ENCODE data around the gene TPGS1.
A peak's percentile ranks its signal among the peaks of the same experiment; 100 is the strongest.

Gene TPGS1, protein sequence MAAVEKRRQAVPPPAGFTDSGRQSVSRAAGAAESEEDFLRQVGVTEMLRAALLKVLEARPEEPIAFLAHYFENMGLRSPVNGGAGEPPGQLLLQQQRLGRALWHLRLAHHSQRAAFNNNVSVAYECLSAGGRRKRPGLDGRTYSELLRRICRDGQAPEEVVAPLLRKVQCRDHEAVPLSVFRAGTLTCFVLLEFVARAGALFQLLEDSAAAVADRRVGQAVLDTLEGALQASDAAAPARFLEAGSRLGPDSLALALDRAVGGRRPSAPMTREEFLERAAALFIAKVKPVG

DNA sequence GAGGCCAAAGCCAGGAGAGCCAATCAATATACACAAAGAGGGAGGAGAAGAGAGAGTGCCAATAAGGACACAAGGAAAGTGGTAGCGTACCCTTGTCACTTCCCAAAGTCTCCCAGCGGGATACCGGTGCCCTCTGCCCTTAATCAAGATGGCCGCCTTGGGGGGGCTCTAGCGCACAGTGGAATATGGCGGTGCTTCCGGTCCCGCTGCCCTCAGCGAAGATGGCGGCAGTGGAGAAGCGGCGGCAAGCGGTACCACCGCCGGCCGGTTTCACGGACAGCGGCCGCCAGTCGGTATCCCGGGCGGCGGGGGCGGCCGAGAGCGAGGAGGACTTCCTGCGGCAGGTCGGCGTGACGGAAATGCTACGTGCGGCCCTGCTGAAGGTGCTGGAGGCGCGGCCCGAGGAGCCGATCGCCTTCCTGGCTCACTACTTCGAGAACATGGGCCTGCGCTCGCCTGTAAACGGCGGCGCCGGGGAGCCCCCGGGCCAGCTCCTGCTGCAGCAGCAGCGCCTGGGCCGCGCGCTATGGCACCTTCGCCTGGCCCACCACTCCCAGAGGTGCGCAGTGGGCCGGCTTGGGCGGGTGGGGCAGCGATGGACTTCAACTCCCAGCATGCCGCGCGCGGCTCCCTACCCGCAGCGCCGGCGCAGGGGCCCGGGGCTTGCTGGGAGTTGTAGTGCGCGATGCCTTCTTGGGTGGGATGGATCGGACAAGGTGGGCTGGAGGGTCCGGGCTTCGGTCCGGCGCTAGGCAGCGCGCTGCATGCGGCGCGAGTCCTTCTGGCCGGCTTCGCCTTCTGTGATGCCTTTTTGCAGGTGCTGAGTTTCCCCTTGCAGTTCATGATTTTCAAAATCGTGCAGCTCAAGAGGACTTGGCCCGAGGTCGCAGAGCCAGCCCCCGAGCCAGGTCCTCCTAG, at the start of gene TPGS1:
Gene TPGS1 (plus strand): TSS at position 212 of the 918 bp plus-strand sequence. CDS start 10 bp downstream, at position 222.
- peak; percentile 39 to 52 for DNase-seq

DNA sequence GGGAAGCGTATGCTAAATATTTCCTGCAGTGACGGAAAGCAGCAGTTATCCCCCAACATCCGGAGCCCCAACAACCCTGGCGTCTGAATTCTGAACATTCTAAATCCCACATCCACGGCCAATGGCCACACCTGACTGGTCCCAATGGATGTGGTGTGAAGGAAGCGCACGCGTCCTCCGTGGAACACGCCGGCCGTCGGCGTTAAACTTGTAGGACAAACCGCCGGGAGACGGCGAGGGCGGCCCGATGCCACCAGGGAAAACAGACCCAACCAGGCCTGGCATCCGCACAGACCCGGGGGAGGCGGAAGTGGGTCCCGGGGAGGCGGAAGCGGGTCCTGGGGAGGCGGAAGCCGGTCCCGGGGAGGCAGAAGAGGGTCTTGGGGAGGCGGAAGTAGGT, 49.7 kb upstream of the TPGS1 start:
- DNase-seq = no peak

DNA sequence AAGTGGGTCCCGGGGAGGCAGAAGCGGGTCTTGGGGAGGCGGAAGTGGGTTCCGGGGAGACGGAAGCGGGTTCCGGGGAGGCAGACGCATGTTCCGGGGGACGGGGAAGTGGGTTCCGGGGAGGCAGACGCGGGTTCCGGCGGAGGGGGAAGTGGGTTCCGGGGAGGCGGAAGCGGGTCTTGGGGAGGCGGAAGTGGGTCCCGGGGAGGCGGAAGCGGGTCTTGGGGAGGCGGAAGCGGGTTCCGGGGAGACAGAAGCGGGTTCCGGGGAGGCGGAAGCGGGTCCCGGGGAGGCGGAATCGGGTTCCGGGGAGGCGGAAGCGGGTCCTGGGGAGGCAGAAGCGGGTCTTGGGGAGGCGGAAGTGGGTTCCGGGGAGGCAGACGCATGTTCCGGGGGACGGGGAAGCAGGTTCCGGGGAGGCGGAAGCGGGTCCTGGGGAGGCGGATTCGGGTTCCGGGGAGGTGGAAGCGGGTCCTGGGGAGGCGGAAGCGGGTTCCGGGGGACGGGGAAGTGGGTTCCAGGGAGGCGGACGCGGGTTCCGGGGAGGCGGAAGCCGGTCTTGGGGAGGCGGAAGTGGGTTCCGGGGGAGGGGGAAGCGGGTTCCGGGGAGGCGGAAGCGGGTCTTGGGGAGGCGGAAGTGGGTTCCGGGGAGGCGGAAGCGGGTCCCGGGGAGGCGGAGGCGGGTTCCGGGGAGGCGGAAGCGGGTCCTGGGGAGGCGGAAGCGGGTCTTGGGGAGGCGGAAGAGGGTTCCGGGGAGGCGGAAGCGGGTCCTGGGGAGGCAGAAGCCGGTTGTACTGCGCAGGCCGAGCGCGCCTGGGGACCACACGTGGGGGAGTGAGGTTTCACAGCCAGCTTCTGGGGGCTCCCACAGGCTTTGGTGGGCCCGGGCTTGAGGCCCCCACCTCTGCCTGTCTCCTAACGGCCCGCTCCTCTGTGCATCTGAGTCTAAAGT, 48.9 kb upstream of the TPGS1 start:
- no peak for DNase-seq

DNA sequence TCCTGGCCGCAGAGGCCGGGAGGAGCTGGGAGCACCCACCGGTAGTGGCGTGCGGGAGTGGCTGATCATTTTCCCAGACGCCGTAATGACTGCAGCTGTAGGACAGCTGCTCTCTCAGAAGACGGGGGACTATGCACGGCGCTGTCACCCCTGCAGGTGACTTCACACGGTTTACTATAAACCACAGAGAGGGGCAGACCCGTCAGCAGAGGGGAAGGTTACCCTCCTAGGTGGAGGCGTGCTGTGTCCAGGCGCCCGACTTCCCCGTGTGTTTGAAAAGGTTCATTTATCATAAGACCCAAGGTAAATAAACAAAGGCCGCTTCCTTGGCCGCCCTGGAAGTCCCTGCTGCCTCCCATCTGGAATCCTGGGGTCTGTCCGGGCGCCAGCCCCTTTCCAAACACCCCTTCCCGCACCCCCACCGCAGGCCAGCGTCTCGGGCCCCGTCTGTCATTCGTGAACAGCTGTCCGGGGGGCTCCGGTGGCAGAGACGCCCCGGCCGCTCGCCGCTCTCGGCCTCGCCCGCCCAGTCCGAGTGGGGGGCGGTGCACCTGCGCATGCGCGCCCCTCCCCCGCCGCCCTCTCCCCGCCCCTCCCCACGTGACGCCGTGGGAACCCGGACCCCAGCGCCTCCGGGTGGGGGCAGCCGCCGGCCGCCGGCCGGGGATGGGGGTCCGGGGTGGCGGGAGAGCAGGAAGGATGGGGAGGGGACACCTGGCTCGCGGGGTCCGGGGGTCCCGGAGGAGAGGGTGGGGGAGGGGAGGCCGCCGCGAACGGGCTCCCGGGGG, 47.4 kb upstream of the TPGS1 start:
- DNase-seq = no peak

DNA sequence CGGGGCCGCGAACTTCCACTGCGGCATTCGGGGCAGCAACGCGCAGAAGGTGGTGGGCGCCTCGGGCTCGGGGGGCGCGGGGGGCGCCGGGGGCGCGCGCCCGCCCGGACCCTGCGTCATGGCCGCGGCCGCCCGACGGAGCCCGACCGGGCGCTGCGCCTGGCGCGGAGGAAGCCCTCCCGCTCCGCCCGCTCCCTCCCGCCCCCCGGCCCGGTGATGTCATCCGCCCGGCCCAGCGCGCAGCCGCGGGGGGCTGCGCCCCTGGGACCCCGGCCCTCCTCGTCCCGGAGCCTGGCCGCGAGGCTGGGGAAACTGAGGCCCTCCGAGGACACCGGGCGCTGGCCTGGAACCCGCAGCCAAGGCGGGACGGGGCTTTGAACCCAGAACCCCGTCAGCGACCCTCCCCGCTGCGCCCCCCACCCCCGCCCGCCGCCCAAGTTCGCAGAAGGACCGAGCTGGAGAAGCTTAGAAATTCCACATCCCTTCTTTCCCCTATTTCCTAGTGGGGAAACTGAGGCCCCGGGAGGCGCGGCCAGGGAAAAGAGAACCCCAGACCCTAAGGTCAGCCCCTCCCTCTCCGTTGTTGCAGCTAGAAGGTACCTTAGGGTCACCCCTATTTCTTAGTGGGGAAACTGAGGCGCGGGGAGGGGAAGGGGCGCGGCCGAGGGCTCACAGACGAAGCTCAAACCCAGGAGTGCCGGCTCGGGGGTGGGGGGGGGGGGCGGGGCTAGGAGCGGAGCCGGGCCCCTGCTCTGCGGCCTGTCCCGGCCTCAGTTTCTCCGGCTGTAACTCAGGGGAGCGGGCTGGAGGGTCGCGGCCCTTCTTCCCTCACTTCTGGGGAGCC, 46.2 kb upstream of the TPGS1 start, which contains the start of gene SHC2:
Gene SHC2 (minus strand): TSS at position 157 of the 844 bp plus-strand sequence. CDS start 37 bp downstream, at position 120.
- DNase-seq = no peak

DNA sequence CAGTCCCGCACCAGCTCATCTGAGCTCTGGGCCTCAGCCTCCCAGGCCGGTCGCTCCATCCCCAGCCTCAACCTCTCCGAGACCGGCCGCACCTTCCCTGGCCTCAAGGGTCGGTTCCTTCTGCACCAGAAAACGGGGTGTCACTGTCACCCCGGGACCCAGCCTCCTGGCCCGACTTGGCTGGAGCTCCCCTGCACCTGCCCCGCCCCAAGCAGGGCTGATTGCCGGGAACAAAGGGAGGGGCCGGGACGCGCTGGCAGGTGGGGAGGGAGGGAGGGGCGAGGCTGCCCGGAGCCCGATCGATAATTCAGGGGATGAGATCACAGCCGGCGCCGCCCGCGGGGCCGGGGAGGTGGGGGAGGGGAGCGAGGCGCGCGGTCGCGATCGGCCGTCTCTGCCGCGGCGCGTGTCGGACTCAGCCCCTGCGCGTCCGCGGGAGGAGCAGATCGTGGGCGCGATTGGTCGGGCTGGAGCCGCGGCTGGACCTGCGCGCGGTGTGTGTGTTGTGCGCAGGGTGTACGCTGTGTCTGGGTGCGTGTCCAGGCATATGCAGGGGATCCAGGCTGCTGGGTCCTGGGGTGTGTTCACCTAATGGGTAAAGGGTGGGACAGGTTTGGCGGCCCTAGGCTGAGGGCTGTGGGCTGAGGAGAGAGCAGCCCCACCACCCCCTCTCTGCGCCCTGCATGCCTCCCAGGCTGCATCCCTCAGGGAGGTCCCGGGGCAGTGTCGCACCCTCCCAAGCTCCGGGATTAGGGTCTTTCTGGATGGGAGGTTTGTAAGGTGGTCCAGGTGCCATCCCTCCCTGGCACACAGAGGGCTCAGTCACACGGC, 45.4 kb upstream of the TPGS1 start:
- DNase-seq = no peak

DNA sequence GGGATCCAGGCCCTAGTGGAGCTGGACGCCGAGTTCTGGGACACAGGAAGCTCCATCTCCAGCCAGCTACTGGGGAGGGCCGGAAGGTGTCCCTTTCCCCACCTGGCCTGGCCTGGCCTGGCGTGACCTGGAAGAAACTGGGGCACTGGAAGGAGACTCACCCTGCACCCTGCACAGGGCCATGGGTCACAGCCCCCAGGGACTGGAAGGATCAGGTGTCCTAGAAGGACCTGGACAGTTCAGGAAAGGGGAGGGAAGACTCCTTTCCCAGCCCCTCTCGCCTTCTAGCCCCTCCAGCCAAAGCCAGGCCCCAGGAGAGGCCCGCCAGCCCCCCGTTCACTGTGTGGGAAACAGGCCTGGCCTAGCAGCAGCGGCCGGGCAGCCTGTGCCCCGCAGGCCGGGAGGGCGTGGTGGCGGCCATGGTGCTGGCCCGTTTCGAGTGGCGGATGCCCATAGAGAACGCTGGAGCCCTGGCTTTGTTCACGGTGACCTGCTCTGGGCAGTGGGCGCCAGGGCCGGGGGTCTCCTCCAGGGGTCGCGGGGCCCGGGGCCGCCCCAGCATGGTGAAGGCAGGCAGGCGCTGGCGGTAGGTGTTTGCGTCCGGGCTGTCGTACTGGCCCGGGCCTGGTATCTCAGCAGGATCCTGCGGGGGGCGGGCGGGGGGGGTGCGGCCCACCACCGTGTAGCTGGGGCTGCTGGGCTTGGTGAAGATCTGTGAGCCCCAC, 43.7 kb upstream of the TPGS1 start:
- no peak for DNase-seq

DNA sequence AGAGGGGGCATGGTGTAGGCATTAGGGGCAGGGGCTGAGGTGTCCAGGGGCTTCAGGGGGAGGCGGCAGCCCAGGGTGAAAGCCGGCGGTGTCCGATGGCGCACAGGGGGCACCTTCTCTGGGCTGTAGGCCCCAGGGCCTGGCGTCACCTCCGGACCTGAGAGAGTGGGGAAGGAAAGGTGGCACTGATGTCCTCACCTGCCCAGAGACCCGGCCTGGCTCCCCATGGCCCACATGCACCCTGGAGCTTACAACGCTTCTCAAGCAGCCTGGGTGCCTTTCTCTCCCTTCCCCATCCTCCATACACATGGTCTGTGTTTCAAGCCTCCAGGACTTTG, 43.1 kb upstream of the TPGS1 start:
- no peak for DNase-seq

DNA sequence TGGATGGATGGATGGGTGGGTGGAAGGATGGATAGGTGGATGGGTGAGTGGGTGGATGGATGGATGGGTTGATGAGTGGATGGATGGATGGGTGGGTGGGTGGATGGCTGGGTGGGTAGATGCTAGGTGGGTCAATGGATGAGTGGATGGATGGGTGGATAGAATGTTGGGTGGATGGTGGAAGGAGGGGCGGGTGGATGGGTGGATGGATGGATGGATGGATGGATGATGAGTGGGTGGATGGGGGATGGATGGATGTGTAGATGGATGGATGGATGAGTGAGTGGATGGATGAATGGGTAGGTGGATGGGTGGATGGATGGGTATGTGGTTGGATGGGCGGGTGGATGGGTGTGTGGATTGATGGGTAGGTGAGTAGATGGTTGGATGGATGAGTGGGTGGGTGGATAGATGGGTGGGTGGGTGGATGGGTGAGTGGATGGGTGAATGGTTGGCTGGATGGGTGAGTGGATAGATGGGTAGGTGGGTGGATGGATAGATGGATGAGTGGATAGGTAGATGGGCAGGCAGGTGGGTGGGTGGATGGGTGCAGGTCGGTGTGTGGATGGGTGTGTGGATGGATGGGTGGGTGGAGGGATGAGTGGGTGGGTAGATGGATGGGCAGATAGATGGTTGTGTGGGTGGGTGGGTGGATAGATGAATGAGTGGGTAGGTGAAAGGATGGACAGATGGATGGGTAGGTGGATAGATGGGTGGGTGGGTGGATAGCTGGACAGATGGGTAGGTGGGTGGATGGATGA, 42.1 kb upstream of the TPGS1 start:
- no peak for DNase-seq

DNA sequence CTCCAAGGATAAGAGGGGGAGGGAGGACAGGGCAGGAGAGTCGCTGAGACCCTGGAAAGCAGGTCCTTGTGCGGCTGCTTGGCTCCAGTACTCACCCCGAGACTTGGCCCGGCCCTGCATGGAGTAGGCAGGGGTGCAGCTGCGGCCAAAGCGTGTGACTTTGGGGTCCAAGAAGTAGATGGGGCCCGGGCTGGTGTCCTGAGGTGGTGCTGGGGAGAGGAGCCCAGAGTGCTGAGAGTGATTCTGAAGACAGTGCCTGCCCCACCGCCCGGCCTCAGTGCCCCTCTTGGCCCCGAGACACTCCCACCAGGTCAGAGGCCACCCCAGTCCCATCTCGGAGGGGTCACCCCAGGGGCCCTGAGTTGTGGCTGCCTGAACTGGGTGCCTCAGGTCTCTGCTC, 39.7 kb upstream of the TPGS1 start:
- DNase-seq = no peak

DNA sequence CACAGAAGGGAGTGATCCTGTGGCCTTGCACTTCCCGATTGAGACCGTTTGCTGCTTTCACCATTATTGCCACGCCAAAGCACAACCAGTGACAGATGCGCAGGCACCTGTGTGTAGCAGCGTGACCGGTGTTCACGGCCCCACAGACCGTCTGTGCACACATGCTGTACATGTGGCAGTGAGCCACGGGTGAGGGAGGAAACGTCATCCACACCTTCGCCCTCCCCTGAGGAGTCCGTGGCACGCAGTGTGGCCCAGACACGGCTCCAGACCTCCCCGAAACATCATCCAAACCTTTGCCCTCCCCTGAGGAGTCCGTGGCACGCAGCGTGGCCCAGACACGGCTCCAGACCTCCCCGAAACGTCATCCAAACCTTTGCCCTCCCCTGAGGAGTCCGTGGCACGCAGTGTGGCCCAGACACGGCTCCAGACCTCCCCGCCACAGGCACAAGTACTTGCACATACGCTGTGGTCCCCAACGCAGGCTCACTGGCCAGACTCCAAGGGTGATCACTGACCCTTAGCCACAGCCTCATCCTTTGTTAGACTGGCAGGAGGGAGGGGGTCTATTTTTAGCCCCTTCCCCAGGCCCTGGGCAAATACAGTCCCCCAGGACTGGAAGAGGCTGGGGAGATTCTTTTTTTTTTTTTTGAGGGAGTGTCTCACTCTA, 38.6 kb upstream of the TPGS1 start:
- DNase-seq = no peak

DNA sequence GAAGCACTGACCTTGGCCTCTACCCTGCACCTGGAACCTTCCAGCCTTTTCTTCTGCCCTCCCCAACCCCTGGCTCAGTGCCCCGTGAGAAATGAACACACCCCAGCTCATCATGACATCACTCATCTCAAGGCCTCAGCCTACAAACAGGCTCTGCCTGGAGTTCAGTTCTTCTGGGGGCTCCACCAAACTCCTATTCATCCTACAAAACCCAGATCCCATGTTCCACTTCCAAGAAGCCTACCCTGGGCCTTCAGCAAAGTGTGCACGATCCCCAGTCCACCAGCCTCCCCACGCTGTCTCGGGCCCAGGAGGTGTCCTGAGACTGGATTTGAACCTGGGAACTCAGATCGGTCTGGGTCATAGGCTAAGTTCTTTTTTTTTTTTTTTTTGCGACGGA, 37.5 kb upstream of the TPGS1 start:
- DNase-seq = no peak

DNA sequence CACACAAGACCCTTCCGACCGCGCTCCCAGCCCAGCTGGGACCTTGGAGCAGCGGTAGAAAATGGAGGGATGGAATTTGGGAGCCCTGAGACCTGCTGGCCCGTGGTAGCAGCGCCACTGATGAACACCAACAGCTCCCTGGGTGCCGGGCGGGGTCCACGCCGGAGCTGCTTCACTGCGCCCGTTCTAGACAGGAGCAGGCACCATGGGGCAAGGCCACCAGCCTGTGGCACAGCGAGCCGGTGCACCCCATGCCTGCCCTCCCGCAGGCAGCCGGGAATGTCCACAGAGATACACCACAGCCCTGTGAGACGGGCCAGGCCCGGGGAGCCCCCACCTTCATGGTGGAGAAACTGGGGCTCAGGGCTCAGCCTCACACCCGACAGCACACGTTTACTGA, 36.6 kb upstream of the TPGS1 start:
- no peak for DNase-seq

DNA sequence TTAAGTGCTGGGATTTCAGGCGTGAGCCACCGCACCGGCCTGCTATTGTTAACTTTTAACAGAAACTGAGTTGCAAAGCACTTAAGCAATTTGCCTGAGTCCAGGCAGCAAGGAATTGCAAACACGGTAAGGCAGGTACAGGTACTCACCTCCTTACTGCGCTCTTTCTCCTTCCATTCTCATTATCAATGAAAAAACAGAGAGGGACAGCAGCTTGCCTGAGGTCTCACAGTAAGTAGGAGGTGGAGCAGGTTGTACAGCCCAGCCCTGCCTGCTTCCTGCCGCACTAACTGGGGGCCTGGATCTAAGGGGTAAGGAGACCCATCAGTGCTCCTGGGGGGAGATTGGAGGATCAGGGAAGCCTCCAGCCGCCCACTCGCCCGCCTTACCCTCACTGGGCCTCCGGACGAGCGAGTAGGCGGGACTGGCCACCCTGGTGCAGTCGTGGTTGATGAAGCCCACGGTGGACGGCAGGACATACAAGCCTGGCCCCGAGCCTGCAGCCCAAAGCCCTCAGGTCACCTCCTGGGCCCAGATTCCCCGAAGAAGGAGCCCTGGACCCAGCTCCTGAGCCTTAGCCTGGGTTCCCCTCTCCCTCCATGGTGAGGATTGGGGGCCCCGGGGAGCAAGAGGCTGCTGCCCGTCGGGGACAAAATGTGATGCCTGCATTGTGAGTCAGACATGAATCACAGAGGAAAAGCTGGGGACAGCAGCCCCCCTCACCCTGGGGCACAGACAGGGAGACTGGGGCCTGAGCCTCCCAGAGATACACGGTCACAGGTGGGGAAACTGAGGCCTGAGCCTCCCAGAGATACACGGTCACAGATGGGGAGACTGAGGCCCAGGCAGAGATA, 35.1 kb upstream of the TPGS1 start:
- DNase-seq = no peak

DNA sequence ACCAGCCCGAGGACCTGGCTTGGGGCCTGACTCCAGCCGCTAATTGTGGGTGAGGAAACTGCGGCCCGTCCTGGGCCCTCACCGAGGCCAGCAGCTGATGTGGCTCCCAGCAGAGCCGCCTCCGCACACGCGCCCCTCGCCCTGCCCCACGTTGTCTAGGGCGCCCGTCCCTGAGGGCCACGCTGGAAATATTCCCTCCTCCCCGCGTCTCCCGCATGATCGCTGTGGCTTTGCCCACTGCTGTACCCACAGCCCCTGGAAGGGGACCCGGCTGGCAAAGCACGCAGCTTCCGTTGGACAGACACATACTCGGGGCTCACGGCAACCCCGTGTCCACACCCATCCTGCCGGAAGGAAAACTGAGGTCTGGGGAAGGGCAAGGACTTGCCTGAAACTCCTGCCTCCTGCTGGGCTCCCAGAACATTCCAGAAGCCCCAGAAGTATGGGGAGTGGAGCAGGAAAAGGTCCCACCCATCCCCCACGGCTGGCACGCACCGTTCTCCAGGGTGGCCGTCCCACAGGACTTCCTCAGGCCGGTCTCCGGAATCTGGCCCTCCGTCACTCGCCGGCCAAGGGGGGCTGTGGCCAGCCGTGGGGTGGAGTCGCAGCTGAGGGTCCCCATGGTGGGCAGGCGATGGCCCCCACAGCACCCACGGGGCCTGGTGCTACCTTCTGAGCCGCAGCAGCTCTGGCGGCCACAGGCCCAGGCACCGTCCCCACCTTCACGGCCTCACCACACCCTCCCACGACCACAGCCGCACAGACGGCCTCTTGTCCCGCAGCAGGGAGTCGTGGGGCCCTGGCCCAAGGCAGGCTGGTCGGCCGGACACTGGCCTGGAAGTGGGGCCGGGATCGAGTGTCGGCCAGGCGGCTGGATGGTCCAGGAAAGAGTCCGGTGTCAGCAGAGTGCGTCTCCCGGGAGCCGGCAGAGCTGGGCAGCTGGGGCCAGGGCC, 32.9 kb upstream of the TPGS1 start:
- no peak for DNase-seq

DNA sequence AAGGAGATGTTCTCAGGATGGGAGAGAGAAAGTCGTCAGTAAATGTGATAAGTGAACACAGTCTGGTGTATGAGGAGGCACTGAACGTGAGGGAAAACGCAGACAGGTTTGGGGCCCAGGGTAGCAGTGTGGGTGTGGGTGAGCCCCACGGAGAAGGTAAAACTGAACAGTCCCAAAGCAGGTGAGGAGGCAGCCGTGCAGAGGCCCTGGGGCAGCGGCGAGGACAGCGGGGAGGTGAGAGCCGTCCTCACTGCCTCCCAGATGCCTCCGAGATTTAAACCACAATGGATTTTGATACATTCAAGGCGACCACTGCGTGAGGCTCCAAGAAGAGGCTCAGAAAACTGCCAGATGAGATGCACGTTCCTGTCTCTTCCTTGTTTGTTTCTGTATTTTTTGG, 31.9 kb upstream of the TPGS1 start:
- no peak for DNase-seq
